Measurements from ENCODE around the gene MCEMP1.

DNA sequence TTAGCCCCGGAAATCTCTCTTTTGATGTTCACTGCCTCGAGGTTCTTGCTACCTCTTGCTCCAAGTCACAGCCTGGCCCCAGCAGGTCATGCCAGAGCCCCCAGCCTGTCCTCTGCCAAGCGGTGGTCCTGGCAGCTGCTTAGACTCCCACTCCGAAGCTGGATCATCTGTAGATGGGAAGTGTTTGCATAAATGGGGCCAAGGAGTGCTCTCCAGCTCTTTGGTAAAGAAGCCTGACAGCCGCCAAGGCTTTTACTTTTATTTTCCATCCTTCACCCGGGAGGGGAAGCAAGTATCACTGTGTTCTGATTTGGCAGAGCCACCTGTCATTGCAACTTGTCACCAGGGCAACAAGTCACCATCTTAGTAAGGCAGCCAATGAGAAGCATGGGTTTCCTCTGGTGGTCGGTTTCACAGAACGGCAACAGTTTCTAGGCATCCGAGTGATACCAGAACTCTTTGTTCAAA lies 18.6 kb upstream of the MCEMP1 start:
- TF ChIP-seq, protein P1, sequence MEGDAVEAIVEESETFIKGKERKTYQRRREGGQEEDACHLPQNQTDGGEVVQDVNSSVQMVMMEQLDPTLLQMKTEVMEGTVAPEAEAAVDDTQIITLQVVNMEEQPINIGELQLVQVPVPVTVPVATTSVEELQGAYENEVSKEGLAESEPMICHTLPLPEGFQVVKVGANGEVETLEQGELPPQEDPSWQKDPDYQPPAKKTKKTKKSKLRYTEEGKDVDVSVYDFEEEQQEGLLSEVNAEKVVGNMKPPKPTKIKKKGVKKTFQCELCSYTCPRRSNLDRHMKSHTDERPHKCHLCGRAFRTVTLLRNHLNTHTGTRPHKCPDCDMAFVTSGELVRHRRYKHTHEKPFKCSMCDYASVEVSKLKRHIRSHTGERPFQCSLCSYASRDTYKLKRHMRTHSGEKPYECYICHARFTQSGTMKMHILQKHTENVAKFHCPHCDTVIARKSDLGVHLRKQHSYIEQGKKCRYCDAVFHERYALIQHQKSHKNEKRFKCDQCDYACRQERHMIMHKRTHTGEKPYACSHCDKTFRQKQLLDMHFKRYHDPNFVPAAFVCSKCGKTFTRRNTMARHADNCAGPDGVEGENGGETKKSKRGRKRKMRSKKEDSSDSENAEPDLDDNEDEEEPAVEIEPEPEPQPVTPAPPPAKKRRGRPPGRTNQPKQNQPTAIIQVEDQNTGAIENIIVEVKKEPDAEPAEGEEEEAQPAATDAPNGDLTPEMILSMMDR (IDR thresholded peaks at IDR 0.05) = no peak
- TF ChIP-seq POLR2AphosphoS5 (IDR thresholded peaks at IDR 0.05) = no peak

All from sigmoid colon (tissue), 4 donors.